Measurements from ENCODE around the gene SLC25A17. TPM values are rescaled to one million over a fixed set of nuclear protein-coding genes. Genes with fewer than 3 reads are reported as not detected.
"Not testable (repeated sequence)": the region's sequence is repeated elsewhere in the genome, so short reads cannot be mapped to it uniquely, and the experiment has no call there.

Gene SLC25A17
- total RNA-seq, 2 experiments from 2014 or later = 20.0 to 24.1 TPM

DNA sequence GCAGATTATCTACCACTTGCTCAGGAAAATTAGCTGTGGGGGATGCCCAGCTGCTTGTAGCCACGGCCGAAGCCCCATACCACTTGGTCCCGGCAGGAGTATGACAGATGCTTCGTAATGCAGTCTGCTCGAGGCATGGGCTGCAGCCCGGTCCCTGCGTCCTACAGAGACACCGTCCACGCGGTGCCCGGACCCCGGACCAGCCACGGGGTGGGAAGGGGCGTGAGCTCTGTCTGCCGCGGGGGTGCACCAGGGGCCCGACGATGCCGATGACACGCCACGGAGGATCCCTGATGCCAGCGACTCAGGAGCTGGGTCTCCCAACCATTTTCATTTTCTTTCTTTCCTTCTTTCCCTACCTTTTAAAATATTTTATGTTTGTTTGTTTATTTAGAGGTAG, 30.0 kb downstream of the SLC25A17 start:
- H3K27ac Mint-ChIP-seq = no peak overlapping the region
- ChIA-PET POLR2A (no interaction called here), CTCF (no interaction called here)
- DNase-seq (no peak), ATAC-seq (no peak)
- H3K36me3 Mint-ChIP-seq (ENCODE audit: low read depth) = peaks cover 27% of the 10 kb centered on the region
- H3K4me1 Mint-ChIP-seq (ENCODE audit: low read depth) = peaks cover 5% of the 10 kb centered on the region
- no peaks in the 10 kb centered on the region for H3K9me3 Mint-ChIP-seq (ENCODE audit: insufficient read depth)
- no peaks in the 10 kb centered on the region for H3K27me3 Mint-ChIP-seq (ENCODE audit: low read depth)
- H3K4me3 Mint-ChIP-seq = no peak overlapping the region

GRCh38 chr22:40782521-40782920, 36.6 kb downstream of the SLC25A17 start:
- Mint-ChIP-seq H3K27me3 (ENCODE audit: low read depth) (no peaks in the 10 kb centered on the region), H3K27ac (no peak overlapping the region), H3K9me3 (ENCODE audit: insufficient read depth) (no peaks in the 10 kb centered on the region), H3K4me1 (ENCODE audit: low read depth) (no peaks in the 10 kb centered on the region), H3K36me3 (ENCODE audit: low read depth) (peaks cover 15% of the 10 kb centered on the region), H3K4me3 (no peak overlapping the region)
- ChIA-PET CTCF (no interaction called here), POLR2A (no interaction called here)
- DNase-seq (no peak), ATAC-seq (no peak)

- POLR2A ChIA-PET = not testable (repeated sequence)
- H3K36me3 Mint-ChIP-seq (ENCODE audit: low read depth) = peaks cover 21% of the 10 kb centered on the region
Observed at GRCh38 chr22:40781749-40782148, 37.4 kb downstream of the SLC25A17 start.

GRCh38 chr22:40769761-40770160, 49.4 kb downstream of the SLC25A17 start:
- Mint-ChIP-seq H3K27me3 (ENCODE audit: low read depth) (no peaks in the 10 kb centered on the region), H3K4me1 (ENCODE audit: low read depth) (peaks cover 2% of the 10 kb centered on the region), H3K9me3 (ENCODE audit: insufficient read depth) (no peaks in the 10 kb centered on the region), H3K27ac (no peak overlapping the region), H3K4me3 (no peak overlapping the region), H3K36me3 (ENCODE audit: low read depth) (peaks cover 26% of the 10 kb centered on the region)
- POLR2A ChIA-PET = interaction anchor here (0.6 kb wide), 1 partner anchor 77 kb away, joined by 3 read pairs; no protein-coding TSS in a partner anchor
- CTCF ChIA-PET = interaction anchor here (4.1 kb wide), 1 partner anchor 86 kb away, joined by 23 read pairs; no protein-coding TSS in a partner anchor
- ATAC-seq (no peak), DNase-seq (no peak)

More at GRCh38 chr22:40781749-40782148, 37.4 kb downstream of the SLC25A17 start:
- H3K9me3 Mint-ChIP-seq (ENCODE audit: insufficient read depth); H3K4me3 Mint-ChIP-seq; H3K4me1 Mint-ChIP-seq (ENCODE audit: low read depth); H3K27me3 Mint-ChIP-seq (ENCODE audit: low read depth); DNase-seq; ATAC-seq; H3K27ac Mint-ChIP-seq: not testable (repeated sequence)
- CTCF ChIA-PET = interaction anchor here (0.7 kb wide), 1 partner anchor 99 kb away, joined by 3 read pairs; no protein-coding TSS in a partner anchor

DNA sequence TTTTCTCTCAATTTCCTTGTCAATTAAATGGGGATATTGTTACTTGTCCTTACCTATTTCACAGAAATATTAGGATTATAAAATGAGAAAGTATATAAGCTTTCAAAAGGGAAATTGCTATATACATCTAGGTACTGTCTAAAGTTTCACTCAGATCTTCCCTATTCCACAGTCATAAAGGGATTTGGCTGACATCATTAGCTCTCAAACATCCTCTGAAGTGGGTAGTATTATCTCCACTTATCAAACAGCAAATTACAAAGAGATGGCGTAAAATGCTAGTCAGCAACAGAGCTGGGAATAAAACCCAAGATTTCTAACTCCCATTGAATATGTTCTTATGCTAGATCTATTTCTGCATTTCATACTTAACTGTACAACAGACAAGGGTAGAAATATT, 50.9 kb downstream of the SLC25A17 start:
- Mint-ChIP-seq H3K27me3 (ENCODE audit: low read depth) (no peaks in the 10 kb centered on the region), H3K27ac (no peak overlapping the region), H3K36me3 (ENCODE audit: low read depth) (peaks cover 19% of the 10 kb centered on the region), H3K4me3 (no peak overlapping the region), H3K9me3 (ENCODE audit: insufficient read depth) (no peaks in the 10 kb centered on the region), H3K4me1 (ENCODE audit: low read depth) (peaks cover 6% of the 10 kb centered on the region)
- POLR2A ChIA-PET = no interaction called here
- ATAC-seq (no peak), DNase-seq (no peak)
- CTCF ChIA-PET = interaction anchor here (1.8 to 4.1 kb wide), 2 partner anchors 9 to 85 kb away, joined by 12 to 23 read pairs; no protein-coding TSS in a partner anchor

DNA sequence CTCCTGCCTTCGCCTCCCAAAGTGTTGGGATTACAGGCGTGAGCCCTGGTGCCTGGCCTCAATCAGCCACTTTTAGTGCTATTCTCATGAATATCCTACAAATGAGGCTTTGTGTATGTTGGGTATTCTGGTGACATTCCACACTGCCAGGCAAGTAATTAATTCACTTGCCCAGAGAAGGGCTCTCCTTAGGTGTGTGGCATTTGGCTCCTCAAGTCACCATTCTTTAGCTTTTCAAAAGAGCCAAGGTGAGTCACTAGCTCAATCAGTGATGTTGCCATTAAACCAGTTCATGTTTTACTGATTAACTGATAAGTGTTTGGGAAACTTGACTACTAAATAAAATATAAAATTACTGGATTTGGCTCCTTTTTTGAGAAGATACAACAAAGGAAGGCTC, 52.2 kb downstream of the SLC25A17 start:
- no peak for DNase-seq
- Mint-ChIP-seq H3K4me1 (ENCODE audit: low read depth) (peaks cover 6% of the 10 kb centered on the region), H3K4me3 (no peak overlapping the region), H3K36me3 (ENCODE audit: low read depth) (peaks cover 16% of the 10 kb centered on the region), H3K9me3 (ENCODE audit: insufficient read depth) (no peaks in the 10 kb centered on the region), H3K27ac (no peak overlapping the region), H3K27me3 (ENCODE audit: low read depth) (no peaks in the 10 kb centered on the region)
- POLR2A ChIA-PET = interaction anchor here (0.5 kb wide), 1 partner anchor 32 kb away, joined by 3 read pairs; no protein-coding TSS in a partner anchor
- ATAC-seq = no peak
- CTCF ChIA-PET = interaction anchor here (4.1 kb wide), 1 partner anchor 84 kb away, joined by 23 read pairs; no protein-coding TSS in a partner anchor

- no peaks in the 10 kb centered on the region for H3K9me3 Mint-ChIP-seq (ENCODE audit: insufficient read depth)
- peak overlapping the region; percentile 65 for H3K27ac Mint-ChIP-seq
- peaks cover 6% of the 10 kb centered on the region for H3K4me1 Mint-ChIP-seq (ENCODE audit: low read depth)
- H3K27me3 Mint-ChIP-seq (ENCODE audit: low read depth) = no peaks in the 10 kb centered on the region
- ATAC-seq = no peak
- CTCF ChIA-PET = interaction anchor here (2.1 kb wide), 1 partner anchor 82 kb away, joined by 9 read pairs; no protein-coding TSS in a partner anchor
- peak; percentile 30 for DNase-seq
- no peak overlapping the region for H3K4me3 Mint-ChIP-seq
- POLR2A ChIA-PET = interaction anchor here (0.7 kb wide), 1 partner anchor 721 kb away, joined by 3 read pairs; no protein-coding TSS in a partner anchor
- H3K36me3 Mint-ChIP-seq (ENCODE audit: low read depth) = peaks cover 3% of the 10 kb centered on the region
Observed at GRCh38 chr22:40764763-40765441, 54.2 kb downstream of the SLC25A17 start.

DNA sequence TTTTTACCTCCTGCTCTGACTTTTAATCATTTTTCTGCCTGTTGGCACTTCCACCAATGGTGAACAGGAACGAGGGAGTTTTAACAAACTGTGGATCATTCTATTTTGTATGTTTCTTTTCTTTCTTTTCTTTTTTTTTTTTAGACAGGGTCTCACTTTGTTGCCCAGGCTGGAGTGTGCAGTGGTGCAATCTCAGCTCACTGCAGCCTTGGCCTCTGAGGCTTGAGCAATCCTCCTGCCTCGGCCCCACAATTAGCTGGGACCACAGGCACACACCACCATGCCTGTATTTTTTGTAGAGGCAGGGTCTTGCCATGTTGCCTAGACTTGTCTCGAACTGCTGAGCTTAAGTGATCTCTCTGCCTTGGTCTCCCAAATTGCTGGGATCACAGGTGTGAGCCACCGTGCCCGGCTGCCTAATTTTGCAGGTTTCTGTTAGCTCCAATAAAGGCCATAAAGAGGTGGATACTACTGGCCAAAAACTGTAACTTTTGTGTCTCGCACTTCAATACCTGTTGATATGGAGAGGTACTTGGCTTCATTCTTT, 59.8 kb downstream of the SLC25A17 start:
- Mint-ChIP-seq H3K4me1 (ENCODE audit: low read depth) (peaks cover under 1% of the 10 kb centered on the region), H3K36me3 (ENCODE audit: low read depth) (no peaks in the 10 kb centered on the region), H3K27ac (no peak overlapping the region), H3K9me3 (ENCODE audit: insufficient read depth) (no peaks in the 10 kb centered on the region), H3K4me3 (no peak overlapping the region), H3K27me3 (ENCODE audit: low read depth) (no peaks in the 10 kb centered on the region)
- ChIA-PET CTCF (interaction anchor here (1.2 to 7.8 kb wide), 8 partner anchors 8 to 332 kb away, joined by 3 to 158 read pairs (median 6); no protein-coding TSS in a partner anchor), POLR2A (interaction anchor here (2.0 kb wide), 1 partner anchor 75 kb away, joined by 10 read pairs; no protein-coding TSS in a partner anchor)
- ATAC-seq (no peak), DNase-seq (no peak)

GRCh38 chr22:40758851-40759250, 60.3 kb downstream of the SLC25A17 start:
- not testable (repeated sequence) for H3K36me3 Mint-ChIP-seq (ENCODE audit: low read depth); ATAC-seq; H3K27ac Mint-ChIP-seq; H3K4me1 Mint-ChIP-seq (ENCODE audit: low read depth); H3K27me3 Mint-ChIP-seq (ENCODE audit: low read depth); H3K4me3 Mint-ChIP-seq; DNase-seq; H3K9me3 Mint-ChIP-seq (ENCODE audit: insufficient read depth)
- CTCF ChIA-PET = interaction anchor here (1.7 to 7.8 kb wide), 5 partner anchors 10 to 140 kb away, joined by 6 to 158 read pairs (median 12); no protein-coding TSS in a partner anchor
- POLR2A ChIA-PET = interaction anchor here (2.0 kb wide), 1 partner anchor 75 kb away, joined by 10 read pairs; no protein-coding TSS in a partner anchor

GRCh38 chr22:40758390-40758789, 60.8 kb downstream of the SLC25A17 start:
- no peaks in the 10 kb centered on the region for H3K36me3 Mint-ChIP-seq (ENCODE audit: low read depth)
- POLR2A ChIA-PET = no interaction called here
- H3K27ac Mint-ChIP-seq = no peak overlapping the region
- CTCF ChIA-PET = interaction anchor here (0.7 to 7.8 kb wide), 3 partner anchors 9 to 75 kb away, joined by 3 to 158 read pairs (median 12); no protein-coding TSS in a partner anchor
- ATAC-seq = no peak
- H3K4me1 Mint-ChIP-seq (ENCODE audit: low read depth) = no peaks in the 10 kb centered on the region
- H3K27me3 Mint-ChIP-seq (ENCODE audit: low read depth) = no peaks in the 10 kb centered on the region
- H3K9me3 Mint-ChIP-seq (ENCODE audit: insufficient read depth) = no peaks in the 10 kb centered on the region
- no peak for DNase-seq
- no peak overlapping the region for H3K4me3 Mint-ChIP-seq

DNA sequence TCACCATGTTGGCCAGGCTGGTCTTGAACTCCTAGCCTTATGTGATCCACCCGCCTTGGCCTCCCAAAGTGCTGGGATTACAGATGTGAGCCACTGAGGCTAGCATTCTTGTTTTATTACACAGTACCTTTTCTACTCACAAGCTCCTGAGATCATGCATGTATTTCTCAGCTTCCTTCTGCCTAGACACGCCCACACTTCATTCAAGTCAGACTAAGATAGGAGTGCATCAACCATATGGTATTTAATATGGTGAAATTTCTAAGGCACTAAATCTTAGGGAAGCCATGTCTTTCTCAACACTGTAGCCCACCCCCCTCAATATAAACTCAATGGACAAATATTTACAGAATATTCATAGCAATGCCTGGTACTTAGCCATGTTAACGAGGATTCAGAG, 62.1 kb downstream of the SLC25A17 start:
- H3K4me1 Mint-ChIP-seq (ENCODE audit: low read depth) = no peaks in the 10 kb centered on the region
- H3K27ac Mint-ChIP-seq = no peak overlapping the region
- DNase-seq = no peak
- H3K36me3 Mint-ChIP-seq (ENCODE audit: low read depth) = no peaks in the 10 kb centered on the region
- H3K4me3 Mint-ChIP-seq = no peak overlapping the region
- no peak for ATAC-seq
- H3K27me3 Mint-ChIP-seq (ENCODE audit: low read depth) = no peaks in the 10 kb centered on the region
- CTCF ChIA-PET = interaction anchor here (0.6 to 7.8 kb wide), 5 partner anchors 29 to 142 kb away, joined by 3 to 158 read pairs (median 4); no protein-coding TSS in a partner anchor
- POLR2A ChIA-PET = no interaction called here
- no peaks in the 10 kb centered on the region for H3K9me3 Mint-ChIP-seq (ENCODE audit: insufficient read depth)

DNA sequence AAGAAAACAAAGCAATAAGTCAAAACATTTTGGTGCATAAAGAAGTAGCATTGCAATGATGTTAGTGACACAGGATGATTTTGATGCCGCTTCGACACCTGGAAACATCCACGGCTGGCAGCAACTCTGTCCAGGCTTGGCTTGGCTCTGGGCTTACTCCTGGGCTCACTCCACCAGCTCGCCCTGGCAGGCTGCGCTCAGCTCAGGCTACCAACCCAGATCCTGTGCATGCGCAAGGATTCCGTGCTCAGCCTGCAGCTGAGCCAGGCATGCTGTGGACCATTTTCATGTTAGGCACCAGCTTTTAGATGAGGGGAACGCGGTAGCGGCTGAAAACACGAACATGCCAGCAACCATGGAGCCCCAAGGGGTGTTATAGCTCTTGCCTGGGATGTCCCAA, 66.0 kb downstream of the SLC25A17 start:
- no peak for DNase-seq
- Mint-ChIP-seq H3K9me3 (ENCODE audit: insufficient read depth) (peaks cover 4% of the 10 kb centered on the region), H3K4me3 (no peak overlapping the region), H3K4me1 (ENCODE audit: low read depth) (no peaks in the 10 kb centered on the region), H3K27me3 (ENCODE audit: low read depth) (peaks cover 4% of the 10 kb centered on the region), H3K36me3 (ENCODE audit: low read depth) (no peaks in the 10 kb centered on the region), H3K27ac (no peak overlapping the region)
- ATAC-seq = no peak
- POLR2A ChIA-PET = no interaction called here
- CTCF ChIA-PET = interaction anchor here (0.7 to 0.8 kb wide), 2 partner anchors 69 to 70 kb away, joined by 3 read pairs; no protein-coding TSS in a partner anchor
